Measurements from ENCODE around the gene PGBD5. TPM values are rescaled to one million over a fixed set of nuclear protein-coding genes. Genes with fewer than 3 reads are reported as not detected.

PGBD5 gene
- total RNA-seq, 1 donor from 2014 or later, result 16.2 TPM

- Mint-ChIP-seq H3K4me3 (ENCODE audit: low read depth) (no peak overlapping the region), H3K36me3 (ENCODE audit: insufficient read depth) (peaks cover 7% of the 10 kb centered on the region), H3K9me3 (ENCODE audit: low read depth) (peaks cover 6% of the 10 kb centered on the region), H3K27ac (no peak overlapping the region), H3K4me1 (ENCODE audit: low read depth) (no peaks in the 10 kb centered on the region), H3K27me3 (peaks cover 10% of the 10 kb centered on the region)
- DNase-seq (ENCODE audit: low spot score, unreplicated experiment), result no peak
- TF ChIP-seq, protein P1, sequence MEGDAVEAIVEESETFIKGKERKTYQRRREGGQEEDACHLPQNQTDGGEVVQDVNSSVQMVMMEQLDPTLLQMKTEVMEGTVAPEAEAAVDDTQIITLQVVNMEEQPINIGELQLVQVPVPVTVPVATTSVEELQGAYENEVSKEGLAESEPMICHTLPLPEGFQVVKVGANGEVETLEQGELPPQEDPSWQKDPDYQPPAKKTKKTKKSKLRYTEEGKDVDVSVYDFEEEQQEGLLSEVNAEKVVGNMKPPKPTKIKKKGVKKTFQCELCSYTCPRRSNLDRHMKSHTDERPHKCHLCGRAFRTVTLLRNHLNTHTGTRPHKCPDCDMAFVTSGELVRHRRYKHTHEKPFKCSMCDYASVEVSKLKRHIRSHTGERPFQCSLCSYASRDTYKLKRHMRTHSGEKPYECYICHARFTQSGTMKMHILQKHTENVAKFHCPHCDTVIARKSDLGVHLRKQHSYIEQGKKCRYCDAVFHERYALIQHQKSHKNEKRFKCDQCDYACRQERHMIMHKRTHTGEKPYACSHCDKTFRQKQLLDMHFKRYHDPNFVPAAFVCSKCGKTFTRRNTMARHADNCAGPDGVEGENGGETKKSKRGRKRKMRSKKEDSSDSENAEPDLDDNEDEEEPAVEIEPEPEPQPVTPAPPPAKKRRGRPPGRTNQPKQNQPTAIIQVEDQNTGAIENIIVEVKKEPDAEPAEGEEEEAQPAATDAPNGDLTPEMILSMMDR (IDR thresholded peaks at IDR 0.05; ENCODE audit: unreplicated experiment), result no peak
Measured at GRCh38 chr1:230416430-230416829, 9.7 kb downstream of the PGBD5 start.

- Mint-ChIP-seq H3K4me3 (ENCODE audit: low read depth) (no peak overlapping the region), H3K9me3 (ENCODE audit: low read depth) (peaks cover 6% of the 10 kb centered on the region), H3K36me3 (ENCODE audit: insufficient read depth) (peaks cover 4% of the 10 kb centered on the region), H3K27me3 (peaks cover 4% of the 10 kb centered on the region), H3K4me1 (ENCODE audit: low read depth) (no peaks in the 10 kb centered on the region), H3K27ac (no peak overlapping the region)
- TF ChIP-seq, protein P1 (IDR thresholded peaks at IDR 0.05; ENCODE audit: unreplicated experiment), result no peak
- no peak for DNase-seq (ENCODE audit: low spot score, unreplicated experiment)
Measured at GRCh38 chr1:230415405-230416132, 10.6 kb downstream of the PGBD5 start.

DNA sequence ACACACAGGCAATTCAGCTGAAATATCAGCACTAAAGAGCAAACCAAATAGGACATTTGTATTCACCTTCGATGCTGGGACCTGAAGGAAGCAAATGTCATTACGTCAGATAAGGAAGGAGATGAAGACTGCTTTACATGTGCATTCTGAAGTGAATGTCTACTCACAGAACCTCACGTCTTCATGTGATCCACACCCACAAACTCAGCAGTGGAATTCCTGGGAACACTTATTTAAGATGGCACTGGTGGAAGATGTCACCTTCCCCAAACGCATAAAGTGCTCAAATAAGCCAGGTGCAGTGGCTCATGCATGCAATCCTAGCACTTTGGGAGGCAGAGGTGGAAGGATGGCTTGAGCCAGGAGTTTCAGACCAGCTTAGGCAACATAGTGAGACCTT, 11.4 kb downstream of the PGBD5 start:
- H3K9me3 Mint-ChIP-seq (ENCODE audit: low read depth), result no peaks in the 10 kb centered on the region
- no peak for DNase-seq (ENCODE audit: low spot score, unreplicated experiment)
- TF ChIP-seq, protein P1 (IDR thresholded peaks at IDR 0.05; ENCODE audit: unreplicated experiment), result no peak
- H3K4me1 Mint-ChIP-seq (ENCODE audit: low read depth), result no peaks in the 10 kb centered on the region
- no peaks in the 10 kb centered on the region for H3K36me3 Mint-ChIP-seq (ENCODE audit: insufficient read depth)
- H3K27ac Mint-ChIP-seq, result no peak overlapping the region
- peaks cover 4% of the 10 kb centered on the region for H3K27me3 Mint-ChIP-seq
- no peak overlapping the region for H3K4me3 Mint-ChIP-seq (ENCODE audit: low read depth)

DNA sequence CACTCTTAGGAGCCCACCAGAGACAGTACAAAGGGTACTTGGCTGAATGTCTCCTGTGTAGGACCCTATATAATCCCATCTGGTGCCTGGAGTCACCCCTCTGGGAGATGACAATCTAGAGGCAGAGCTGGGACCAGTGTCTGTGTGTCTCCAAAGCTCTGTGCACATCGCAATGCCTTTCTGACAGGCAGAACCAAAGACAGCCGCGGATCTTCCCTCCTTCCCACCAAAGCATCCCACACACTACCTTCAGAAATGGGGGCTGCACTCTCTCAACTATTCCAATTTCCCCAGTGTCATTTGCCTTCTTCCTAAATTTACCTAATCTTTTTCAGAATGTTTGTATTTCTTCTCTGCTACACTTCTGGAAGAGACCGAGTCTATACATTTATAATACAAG, 12.0 kb downstream of the PGBD5 start:
- TF ChIP-seq, protein P1 (IDR thresholded peaks at IDR 0.05; ENCODE audit: unreplicated experiment), result no peak
- no peak for DNase-seq (ENCODE audit: low spot score, unreplicated experiment)
- Mint-ChIP-seq H3K4me3 (ENCODE audit: low read depth) (no peak overlapping the region), H3K27me3 (peaks cover 4% of the 10 kb centered on the region), H3K36me3 (ENCODE audit: insufficient read depth) (no peaks in the 10 kb centered on the region), H3K9me3 (ENCODE audit: low read depth) (no peaks in the 10 kb centered on the region), H3K4me1 (ENCODE audit: low read depth) (no peaks in the 10 kb centered on the region), H3K27ac (no peak overlapping the region)

GRCh38 chr1:230413061-230413460, 13.1 kb downstream of the PGBD5 start:
- no peak for DNase-seq (ENCODE audit: low spot score, unreplicated experiment)
- Mint-ChIP-seq H3K4me3 (ENCODE audit: low read depth) (no peak overlapping the region), H3K27me3 (peaks cover 4% of the 10 kb centered on the region), H3K9me3 (ENCODE audit: low read depth) (no peaks in the 10 kb centered on the region), H3K4me1 (ENCODE audit: low read depth) (no peaks in the 10 kb centered on the region), H3K36me3 (ENCODE audit: insufficient read depth) (no peaks in the 10 kb centered on the region), H3K27ac (no peak overlapping the region)
- TF ChIP-seq, protein P1 (IDR thresholded peaks at IDR 0.05; ENCODE audit: unreplicated experiment), result no peak
